ENCODE data around the gene PIGS. TPM values are rescaled to one million over a fixed set of nuclear protein-coding genes. Genes with fewer than 3 reads are reported as not detected.

The PIGS gene
- total RNA-seq, 4 donors from 2014 or later, result 47.0 to 188 (median 107) TPM

DNA sequence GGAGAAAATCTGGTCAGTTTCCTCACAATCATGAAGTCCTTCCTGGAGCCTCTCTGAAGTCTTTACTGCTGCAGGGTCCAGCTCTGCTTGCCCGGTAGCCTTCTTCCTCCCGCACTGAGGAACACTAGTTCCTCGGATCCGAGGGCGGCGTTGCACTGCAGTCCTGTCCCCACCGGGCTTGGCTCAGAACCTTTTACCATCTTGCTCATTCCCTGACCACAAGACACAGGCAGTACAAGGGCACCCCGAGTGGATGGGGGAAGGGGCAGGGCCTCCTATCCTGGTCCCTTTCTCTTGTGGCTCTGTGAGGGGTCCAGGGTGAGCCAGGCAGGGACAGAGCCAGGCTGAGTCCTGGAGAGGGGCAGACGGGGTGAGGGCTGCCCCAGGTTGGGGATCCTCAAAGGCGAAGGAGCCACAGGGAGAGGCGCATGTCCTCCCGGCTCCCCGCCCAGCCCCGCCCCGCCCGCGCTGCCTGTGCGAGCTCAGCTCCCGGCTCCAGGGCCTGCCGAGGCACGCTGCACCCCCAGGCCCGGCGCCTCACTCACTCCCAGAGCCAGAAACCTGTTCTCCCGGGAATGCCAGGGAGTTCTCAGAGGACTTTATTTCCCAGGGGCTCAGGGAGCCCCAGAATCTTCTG, 63.6 kb downstream of the PIGS start:
- H3K27me3 ChIP-seq, result no peaks in the 10 kb centered on the region
- no peaks in the 10 kb centered on the region for H3K4me1 ChIP-seq
- no peaks in the 10 kb centered on the region for H3K36me3 ChIP-seq
- no peak overlapping the region for H3K27ac ChIP-seq
- no peaks in the 10 kb centered on the region for H3K9me3 ChIP-seq
- no peak for DNase-seq
- TF ChIP-seq, protein P1, sequence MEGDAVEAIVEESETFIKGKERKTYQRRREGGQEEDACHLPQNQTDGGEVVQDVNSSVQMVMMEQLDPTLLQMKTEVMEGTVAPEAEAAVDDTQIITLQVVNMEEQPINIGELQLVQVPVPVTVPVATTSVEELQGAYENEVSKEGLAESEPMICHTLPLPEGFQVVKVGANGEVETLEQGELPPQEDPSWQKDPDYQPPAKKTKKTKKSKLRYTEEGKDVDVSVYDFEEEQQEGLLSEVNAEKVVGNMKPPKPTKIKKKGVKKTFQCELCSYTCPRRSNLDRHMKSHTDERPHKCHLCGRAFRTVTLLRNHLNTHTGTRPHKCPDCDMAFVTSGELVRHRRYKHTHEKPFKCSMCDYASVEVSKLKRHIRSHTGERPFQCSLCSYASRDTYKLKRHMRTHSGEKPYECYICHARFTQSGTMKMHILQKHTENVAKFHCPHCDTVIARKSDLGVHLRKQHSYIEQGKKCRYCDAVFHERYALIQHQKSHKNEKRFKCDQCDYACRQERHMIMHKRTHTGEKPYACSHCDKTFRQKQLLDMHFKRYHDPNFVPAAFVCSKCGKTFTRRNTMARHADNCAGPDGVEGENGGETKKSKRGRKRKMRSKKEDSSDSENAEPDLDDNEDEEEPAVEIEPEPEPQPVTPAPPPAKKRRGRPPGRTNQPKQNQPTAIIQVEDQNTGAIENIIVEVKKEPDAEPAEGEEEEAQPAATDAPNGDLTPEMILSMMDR (IDR thresholded peaks at IDR 0.05), result no peak
- no peak for TF ChIP-seq POLR2A (IDR thresholded peaks at IDR 0.05)
- H3K4me3 ChIP-seq, result no peak overlapping the region

DNA sequence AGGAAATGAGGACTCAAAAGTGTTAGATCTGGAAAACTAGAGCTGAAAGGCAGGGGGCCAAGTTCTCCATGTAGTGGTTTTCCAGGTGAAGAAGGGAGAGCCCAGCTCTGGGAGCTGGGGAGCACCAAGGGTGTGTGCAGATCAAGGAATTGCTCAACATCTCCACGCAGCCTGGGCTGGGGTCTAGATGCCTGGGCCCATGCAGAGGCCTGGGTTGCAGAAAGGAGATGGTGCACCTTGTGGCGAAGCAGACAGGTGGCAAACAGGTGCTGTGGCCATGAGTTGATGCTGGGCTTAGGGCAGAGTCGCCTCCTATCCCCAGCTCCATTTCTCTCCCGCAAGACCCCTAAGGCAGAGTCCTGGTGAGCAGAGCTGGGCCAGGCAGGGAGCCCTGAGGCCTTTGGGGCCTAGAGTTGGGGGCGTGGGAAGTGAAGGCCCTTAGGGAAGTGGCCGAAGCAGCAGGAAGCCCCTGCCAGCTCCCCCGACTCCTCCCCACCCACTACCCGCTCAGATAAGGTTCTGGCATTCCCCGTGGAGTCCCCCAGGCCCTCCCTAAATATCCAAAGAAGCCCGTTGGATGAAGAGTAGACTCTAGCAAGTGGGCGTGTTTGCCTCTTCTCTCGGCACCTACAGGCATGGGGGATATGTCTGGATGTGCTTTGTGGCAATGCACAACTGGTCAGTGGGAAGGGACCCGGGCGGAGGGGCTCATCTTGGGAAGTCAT, 64.4 kb downstream of the PIGS start:
- Histone ChIP-seq H3K27me3 (no peaks in the 10 kb centered on the region), H3K27ac (no peak overlapping the region), H3K36me3 (no peaks in the 10 kb centered on the region), H3K9me3 (no peaks in the 10 kb centered on the region), H3K4me1 (no peaks in the 10 kb centered on the region), H3K4me3 (no peak overlapping the region)
- TF ChIP-seq, protein P1 (IDR thresholded peaks at IDR 0.05), result no peak
- no peak for TF ChIP-seq POLR2A (IDR thresholded peaks at IDR 0.05)
- DNase-seq, result no peak

DNA sequence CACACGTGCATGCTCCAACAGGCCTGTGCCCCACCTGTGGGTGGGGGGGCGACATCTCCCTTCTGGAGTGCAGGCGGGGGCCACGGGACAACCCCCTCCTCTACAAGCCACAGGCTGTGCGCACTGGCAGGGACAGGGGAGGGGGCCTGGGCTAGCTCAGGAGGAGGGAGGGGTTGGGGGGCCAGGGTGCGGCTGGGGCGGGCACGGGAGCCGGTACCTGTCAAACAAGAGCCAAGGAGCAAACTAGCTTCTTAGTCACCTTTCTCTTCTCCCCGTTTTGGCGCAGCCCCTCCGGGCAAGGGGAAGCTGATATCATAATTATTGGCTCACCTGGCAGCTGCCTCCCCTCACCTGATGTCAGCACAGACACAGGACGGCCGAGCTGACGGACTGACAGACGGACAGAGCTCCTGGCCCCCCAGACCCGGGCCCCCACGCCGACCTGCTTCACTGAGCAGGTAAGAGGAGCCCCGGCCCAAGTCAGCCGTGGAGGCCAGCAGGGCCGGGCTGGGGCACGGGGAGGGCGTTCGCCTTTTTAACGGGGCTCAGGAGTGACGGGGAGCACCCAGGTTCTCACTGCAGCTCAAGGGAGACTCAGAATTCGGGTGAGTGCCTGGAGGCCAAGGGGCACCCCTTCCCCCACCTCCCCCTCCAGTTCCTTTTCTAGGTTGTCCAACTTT, 65.2 kb downstream of the PIGS start, which contains the start of gene FOXN1:
FOXN1 (plus strand) TSS at position 363 of the 680 bp plus-strand sequence. CDS start 17,622 bp downstream, outside the sequence.
- H3K27ac ChIP-seq, result no peak within 1 kb of the TSS
- no peak within 1 kb of the TSS for H3K4me3 ChIP-seq
- H3K36me3 ChIP-seq, result no peaks in the 10 kb centered on the region
- TF ChIP-seq, protein P1 (IDR thresholded peaks at IDR 0.05), result no peak
- no peak for TF ChIP-seq POLR2A (IDR thresholded peaks at IDR 0.05)
- DNase-seq, result no peak
- no peaks in the 10 kb centered on the region for H3K4me1 ChIP-seq
- no peaks in the 10 kb centered on the region for H3K27me3 ChIP-seq
- no peaks in the 10 kb centered on the region for H3K9me3 ChIP-seq

DNA sequence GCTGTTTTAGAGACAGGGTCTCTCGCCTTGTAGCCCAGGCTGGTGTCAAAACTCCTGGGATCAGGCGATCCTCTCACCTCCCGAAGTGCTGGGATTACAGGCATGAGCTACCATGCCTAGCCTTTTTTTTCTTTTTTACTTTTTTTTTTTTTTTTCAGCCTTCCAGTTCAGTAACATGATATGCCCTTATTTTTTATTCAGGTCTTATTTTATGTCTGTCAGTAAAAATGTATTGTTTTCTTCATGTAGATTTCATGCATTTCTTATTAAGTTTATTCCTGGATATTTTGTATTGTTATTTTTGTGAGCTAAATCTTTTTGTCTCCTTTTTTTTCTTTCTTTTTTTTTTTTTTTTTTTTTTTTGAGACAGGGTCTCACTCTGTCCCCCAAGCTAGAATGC, 67.9 kb downstream of the PIGS start:
- Histone ChIP-seq H3K4me1 (peaks cover 0 to 16% (median 0%) of the 10 kb centered on the region in 4 donors), H3K4me3 (no peak overlapping the region), H3K9me3 (no peaks in the 10 kb centered on the region), H3K36me3 (no peaks in the 10 kb centered on the region), H3K27me3 (no peaks in the 10 kb centered on the region), H3K27ac (no peak overlapping the region)
- DNase-seq, result no peak
- TF ChIP-seq POLR2A (IDR thresholded peaks at IDR 0.05), result no peak
- TF ChIP-seq, protein P1 (IDR thresholded peaks at IDR 0.05), result no peak

Other genes with a start within 250 kb of the PIGS start
- gene IFT20, start 236.1 kb downstream of the PIGS start, total RNA-seq, result 10 to 100 TPM; 34.7 to 69.7 (median 62.0) TPM
- gene TNFAIP1, start 235.8 kb downstream of the PIGS start, total RNA-seq, result 10 to 100 TPM; 28.9 to 36.3 (median 31.1) TPM
- 10 to 100 TPM; 49.5 to 87.2 (median 79.0) TPM for gene POLDIP2, start 214.0 kb downstream of the PIGS start, total RNA-seq
- not detected for gene SEBOX, start 206.3 kb downstream of the PIGS start, total RNA-seq
- gene VTN, start 201.2 kb downstream of the PIGS start, total RNA-seq, result under 1 TPM in 1 of 4 donors, not detected in 3; 0.57 TPM
- 10 to 100 TPM; 12.8 to 37.6 (median 24.6) TPM for gene SARM1, start 199.8 kb downstream of the PIGS start, total RNA-seq
- gene SLC46A1, start 165.3 kb downstream of the PIGS start, total RNA-seq, result 10 to 100 TPM in 2 of 4 donors, 1 to 10 TPM in 2; 2.5 to 92.6 (median 15.5) TPM
- 100 to 1,000 TPM in 3 of 4 donors, 10 to 100 TPM in 1; 11.6 to 612 (median 544) TPM for gene SLC13A2, start 97.9 kb downstream of the PIGS start, total RNA-seq
- not detected for gene FOXN1, start 65.2 kb downstream of the PIGS start, total RNA-seq
- gene UNC119, start 18.9 kb downstream of the PIGS start, total RNA-seq, result 10 to 100 TPM; 22.6 to 39.2 (median 31.4) TPM
- 100 to 1,000 TPM in 2 of 4 donors, 10 to 100 TPM in 2; 14.9 to 192 (median 120) TPM for gene ALDOC, start 5.4 kb upstream of the PIGS start, total RNA-seq
- gene SPAG5, start 27.5 kb upstream of the PIGS start, total RNA-seq, result 10 to 100 TPM; 40.3 to 67.7 (median 49.6) TPM
- gene RSKR, start 42.7 kb upstream of the PIGS start, total RNA-seq, result 10 to 100 TPM; 11.6 to 36.8 (median 23.3) TPM
- 100 to 1,000 TPM; 139 to 175 (median 167) TPM for gene BLTP2, start 73.6 kb upstream of the PIGS start, total RNA-seq
- 10 to 100 TPM; 39.6 to 60.5 (median 55.9) TPM for gene SDF2, start 90.4 kb upstream of the PIGS start, total RNA-seq
- gene SUPT6H, start 90.7 kb upstream of the PIGS start, total RNA-seq, result 100 to 1,000 TPM in 1 of 4 donors, 10 to 100 TPM in 3; 61.5 to 101 (median 96.0) TPM
- 1 to 10 TPM in 3 of 4 donors, not detected in 1; 1.7 to 3.5 (median 3.1) TPM for gene PROCA1, start 140.4 kb upstream of the PIGS start, total RNA-seq
- 10 to 100 TPM; 14.5 to 69.3 (median 30.2) TPM for gene RAB34, start 146.3 kb upstream of the PIGS start, total RNA-seq
- 100 to 1,000 TPM; 214 to 675 (median 268) TPM for gene RPL23A, start 148.5 kb upstream of the PIGS start, total RNA-seq
- gene TLCD1, start 154.7 kb upstream of the PIGS start, total RNA-seq, result 1 to 10 TPM; 3.3 to 9.1 (median 5.8) TPM
- gene NEK8, start 157.3 kb upstream of the PIGS start, total RNA-seq, result 10 to 100 TPM in 2 of 4 donors, 1 to 10 TPM in 2; 7.4 to 89.1 (median 14.0) TPM
- gene TRAF4, start 172.5 kb upstream of the PIGS start, total RNA-seq, result 100 to 1,000 TPM in 3 of 4 donors, 10 to 100 TPM in 1; 83.3 to 228 (median 184) TPM